H9 (cell line): ENCODE measurements around the gene TENM4. TPM values are rescaled to one million over a fixed set of nuclear protein-coding genes. Genes with fewer than 3 reads are reported as not detected.

ENCODE experiments used
- DNase-seq: peaks from one replicate; pipeline ENCODE4 v3.0.0-alpha.2; 2017
- H2AFZ ChIP-seq: one replicate; pipeline ENCODE4 v1.6.1; 2013; ENCODE audit warnings: mild to moderate bottlenecking, low read length, control low read depth, moderate library complexity
- H2AK5ac ChIP-seq: 2 replicates; pipeline ENCODE4 v1.6.1; 2013; ENCODE audit warnings: low read length, control low read depth, mixed read lengths; ENCODE audit not compliant: insufficient read length
- H2BK120ac ChIP-seq: one replicate; pipeline ENCODE4 v1.6.1; 2013; ENCODE audit warnings: low read depth, mild to moderate bottlenecking, low read length, control low read depth, inconsistent platforms; ENCODE audit not compliant: poor library complexity, severe bottlenecking
- H2BK12ac ChIP-seq: 2 replicates; pipeline ENCODE4 v1.6.1; 2013; ENCODE audit warnings: low read length, control low read depth, mixed read lengths, low read depth; ENCODE audit not compliant: insufficient read length
- H2BK15ac ChIP-seq: 2 replicates; pipeline ENCODE4 v1.6.1; 2013; ENCODE audit warnings: low read depth, low read length, control low read depth
- H2BK20ac ChIP-seq: one replicate; pipeline ENCODE4 v1.6.1; 2013; ENCODE audit warnings: low read depth, mild to moderate bottlenecking, low read length, control low read depth, inconsistent platforms; ENCODE audit not compliant: poor library complexity, severe bottlenecking
- H2BK5ac ChIP-seq: 2 replicates; pipeline ENCODE4 v1.6.1; 2013; ENCODE audit warnings: low read length, control low read depth, mixed read lengths; ENCODE audit not compliant: insufficient read length
- H3K14ac ChIP-seq: 2 replicates; pipeline ENCODE4 v1.6.1; 2013; ENCODE audit warnings: low read length, control low read depth; ENCODE audit not compliant: insufficient read depth
- H3K18ac ChIP-seq: 2 replicates; pipeline ENCODE4 v1.6.1; 2013; ENCODE audit warnings: low read depth, mild to moderate bottlenecking, mixed read lengths, low read length, control low read depth; ENCODE audit not compliant: insufficient read length
- H3K23ac ChIP-seq: 2 replicates; pipeline ENCODE4 v1.6.1; 2013; ENCODE audit warnings: low read length, control low read depth, mixed read lengths, low read depth; ENCODE audit not compliant: insufficient read length
- H3K23me2 ChIP-seq: 2 replicates; pipeline ENCODE4 v1.6.1; 2013; ENCODE audit warnings: low read depth, mild to moderate bottlenecking, mixed read lengths, low read length, control low read depth; ENCODE audit not compliant: insufficient read length, poor library complexity, severe bottlenecking
- H3K27ac ChIP-seq: 2 replicates; pipeline ENCODE4 v1.5.1; 2013; ENCODE audit warnings: low read length, control low read depth, mixed read lengths, low read depth; ENCODE audit not compliant: insufficient read length
- H3K27me3 ChIP-seq: 2 replicates; pipeline ENCODE4 v1.6.1; 2013; ENCODE audit warnings: low read length, control low read depth, inconsistent platforms; ENCODE audit not compliant: insufficient read depth
- H3K4ac ChIP-seq: 2 replicates; pipeline ENCODE4 v1.6.1; 2013; ENCODE audit warnings: low read depth, mild to moderate bottlenecking, control low read depth, inconsistent platforms, low read length, moderate library complexity
- H3K4me1 ChIP-seq: 2 replicates; pipeline ENCODE4 v1.6.1; 2013; ENCODE audit warnings: low read length, control low read depth, inconsistent platforms; ENCODE audit not compliant: insufficient read depth
- H3K4me2 ChIP-seq: 2 replicates; pipeline ENCODE4 v1.6.1; 2013; ENCODE audit warnings: low read length, control low read depth, mixed read lengths; ENCODE audit not compliant: insufficient read length, insufficient read depth
- H3K56ac ChIP-seq: 2 replicates; pipeline ENCODE4 v1.6.1; 2013; ENCODE audit warnings: low read depth, mild to moderate bottlenecking, mixed read lengths, low read length, control low read depth; ENCODE audit not compliant: insufficient read length
- H3K79me1 ChIP-seq: 2 replicates; pipeline ENCODE4 v1.6.1; 2013; ENCODE audit warnings: low read depth, mild to moderate bottlenecking, moderate library complexity, low read length, control low read depth, inconsistent platforms; ENCODE audit not compliant: insufficient read depth, poor library complexity, severe bottlenecking
- H3K79me2 ChIP-seq: 2 replicates; pipeline ENCODE4 v1.6.1; 2013; ENCODE audit warnings: low read length, control low read depth, inconsistent platforms; ENCODE audit not compliant: insufficient read depth
- H3K9ac ChIP-seq: 2 replicates; pipeline ENCODE4 v1.6.1; 2013; ENCODE audit warnings: low read length, control low read depth, mixed read lengths; ENCODE audit not compliant: insufficient read length; ENCODE audit errors: extremely low read depth
- H3K9me3 ChIP-seq: one replicate; pipeline ENCODE4 v1.6.1; 2013; ENCODE audit warnings: low read depth, low read length, inconsistent platforms; ENCODE audit not compliant: control insufficient read depth
- H3T11ph ChIP-seq: one replicate; pipeline ENCODE4 v1.6.1; 2013; ENCODE audit warnings: mild to moderate bottlenecking, low read length, control low read depth, inconsistent platforms
- H4K20me1 ChIP-seq: one replicate; pipeline ENCODE4 v1.6.1; 2013; ENCODE audit not compliant: control insufficient read depth, insufficient read length, insufficient read depth
- H4K5ac ChIP-seq: 2 replicates; pipeline ENCODE4 v1.6.1; 2013; ENCODE audit warnings: low read depth, mild to moderate bottlenecking, mixed read lengths, low read length, control low read depth; ENCODE audit not compliant: insufficient read length
- H4K8ac ChIP-seq: replicated peaks from 2 replicates; pipeline ENCODE4 v1.6.1; 2013; ENCODE audit warnings: low read length, control low read depth, mixed read lengths, low read depth; ENCODE audit not compliant: insufficient read length
- H4K91ac ChIP-seq: 2 replicates; pipeline ENCODE4 v1.6.1; 2013; ENCODE audit warnings: low read depth, mild to moderate bottlenecking, moderate library complexity, mixed read lengths, low read length, control low read depth; ENCODE audit not compliant: insufficient read length
- H3K27ac Mint-ChIP-seq, 3 experiments: 2 replicates in 2 of 3; 3 replicates in 1 of 3; pipeline ENCODE4 v1.8.0; 2020 to 2021; ENCODE audit warnings: mixed read lengths in 3 of 3, mild to moderate bottlenecking in 1 of 3, moderate library complexity in 1 of 3
- H3K27me3 Mint-ChIP-seq: 2 replicates; pipeline ENCODE4 v1.8.0; 2021; ENCODE audit warnings: low read depth, mild to moderate bottlenecking, moderate library complexity, mixed read lengths
- H3K36me3 Mint-ChIP-seq, 3 experiments: 2 replicates in 2 of 3; 3 replicates in 1 of 3; pipeline ENCODE4 v1.8.0; 2020 to 2021; ENCODE audit warnings: low read depth in 3 of 3, mixed read lengths in 3 of 3; ENCODE audit not compliant: insufficient read depth in 1 of 3
- H3K4me1 Mint-ChIP-seq, 2 experiments: 2 replicates each; pipeline ENCODE4 v1.8.0; 2020; ENCODE audit warnings: mixed read lengths in 2 of 2
- H3K4me3 Mint-ChIP-seq, 2 experiments: 2 replicates in 1 of 2; 3 replicates in 1 of 2; pipeline ENCODE4 v1.8.0; 2020 to 2021; ENCODE audit warnings: mild to moderate bottlenecking in 2 of 2, mixed read lengths in 2 of 2, moderate library complexity in 1 of 2
- H3K9me3 Mint-ChIP-seq, 2 experiments: 2 replicates in 1 of 2; 3 replicates in 1 of 2; pipeline ENCODE4 v1.8.0; 2020; ENCODE audit warnings: mild to moderate bottlenecking in 2 of 2, mixed read lengths in 2 of 2, moderate library complexity in 1 of 2
- CTCF ChIP-seq: fragments of 200-600 bp; sonication (generic); conservative IDR thresholded peaks from 3 replicates; pipeline ENCODE4 v1.8.0; 2021; ENCODE audit warnings: antibody characterized with exemption, mild to moderate bottlenecking
- WGBS: extraction: QIAGEN DNeasy Blood & Tissue Kit; methylation state at CpG from one replicate; pipeline ENCODE4 v1.1.7; 2013; ENCODE audit warnings: missing lambda C conversion rate, low lambda C conversion rate, mixed read lengths; ENCODE audit not compliant: insufficient read length; ENCODE audit errors: extremely low coverage; 5-methylcytosine and 5-hydroxymethylcytosine counted together
- total RNA-seq: library from RNA; stranded (reverse); gene quantifications from 2 replicates; pipeline ENCODE4 v1.2.1, GENCODE V29; 2021

TENM4 gene
- total RNA-seq, 1 experiment from 2014 or later, result 4.6 TPM

DNA sequence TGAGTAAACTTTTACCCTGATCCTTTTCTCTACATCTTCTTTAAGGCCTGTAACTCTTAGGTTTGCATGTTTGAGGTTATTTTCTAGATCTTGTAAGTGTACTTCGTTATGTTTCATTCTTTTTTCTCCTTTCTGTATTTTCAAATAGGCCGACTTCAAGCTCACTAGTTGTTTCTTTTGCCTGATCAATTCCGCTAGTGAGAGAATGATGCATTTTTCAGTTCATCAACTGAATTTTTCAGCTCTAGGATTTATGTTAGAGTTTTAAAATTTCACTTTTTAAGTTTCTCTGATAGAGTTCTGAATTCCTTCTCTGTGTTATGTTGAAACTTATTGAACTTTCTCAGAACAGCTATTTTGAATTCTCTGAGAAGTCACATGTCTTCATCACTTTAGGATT lies 810.7 kb downstream of the TENM4 start:
- no peak overlapping the region for H3K18ac ChIP-seq
- H3K4me2 ChIP-seq, result no peak overlapping the region
- no peak overlapping the region for H3K23ac ChIP-seq
- no peak for DNase-seq
- H3K27me3 ChIP-seq, result no peaks in the 10 kb centered on the region
- no peak for TF ChIP-seq CTCF
- no peak overlapping the region for H3K27ac ChIP-seq
- no peak overlapping the region for H3K4me3 Mint-ChIP-seq
- H4K20me1 ChIP-seq, result no peaks in the 10 kb centered on the region
- no CpG with 5 or more reads among the region's 3 CpGs for WGBS
- no peak overlapping the region for H2BK15ac ChIP-seq
- no peak overlapping the region for H2BK20ac ChIP-seq
- H3K9ac ChIP-seq, result no peak overlapping the region
- no peak overlapping the region for H3K4ac ChIP-seq
- H3T11ph ChIP-seq, result no peak overlapping the region
- no peaks in the 10 kb centered on the region for H3K23me2 ChIP-seq
- peaks cover 35 to 48% of the 10 kb centered on the region in 2 experiments for H3K9me3 Mint-ChIP-seq
- H3K56ac ChIP-seq, result no peak overlapping the region
- no peaks in the 10 kb centered on the region for H3K79me2 ChIP-seq
- no peak overlapping the region for H2AK5ac ChIP-seq
- no peak overlapping the region for H2BK5ac ChIP-seq
- no peak overlapping the region for H3K14ac ChIP-seq
- peaks cover 10 to 17% (median 13%) of the 10 kb centered on the region in 3 experiments for H3K36me3 Mint-ChIP-seq
- H3K79me1 ChIP-seq, result no peaks in the 10 kb centered on the region
- no peak overlapping the region for H2BK12ac ChIP-seq
- no peaks in the 10 kb centered on the region for H3K4me1 ChIP-seq
- H2BK120ac ChIP-seq, result no peak overlapping the region
- peaks cover 1% of the 10 kb centered on the region for H3K27me3 Mint-ChIP-seq
- no peaks in the 10 kb centered on the region for H3K4me1 Mint-ChIP-seq
- no peak overlapping the region for H2AFZ ChIP-seq
- no peak overlapping the region for H3K27ac Mint-ChIP-seq
- no peak overlapping the region for H4K8ac ChIP-seq
- H4K91ac ChIP-seq, result no peak overlapping the region
- no peak overlapping the region for H4K5ac ChIP-seq
- no peaks in the 10 kb centered on the region for H3K9me3 ChIP-seq
